Ishikawa (cell line): ENCODE data around the gene CD302.

Source experiments
- EGR1 ChIP-seq: IDR thresholded peaks from 2 replicates; pipeline ENCODE4 v1.6.1; 2012
- EP300 ChIP-seq: IDR thresholded peaks from 2 replicates; pipeline ENCODE4 v1.6.1; 2012; ENCODE audit warnings: borderline replicate concordance
- FOXM1 ChIP-seq: IDR thresholded peaks from 2 replicates; pipeline ENCODE4 v1.6.1; 2012; ENCODE audit warnings: low read depth, borderline replicate concordance
- MAX ChIP-seq: IDR thresholded peaks from 2 replicates; pipeline ENCODE4 v1.6.1; 2012
- NFIC ChIP-seq: IDR thresholded peaks from 2 replicates; pipeline ENCODE4 v1.6.1; 2012
- RAD21 ChIP-seq: IDR thresholded peaks from 2 replicates; pipeline ENCODE4 v1.6.1; 2012; ENCODE audit warnings: low read depth
- REST ChIP-seq: IDR thresholded peaks from 2 replicates; pipeline ENCODE4 v1.6.1; 2012; ENCODE audit warnings: low read depth, mild to moderate bottlenecking
- TAF1 ChIP-seq: IDR thresholded peaks from 2 replicates; pipeline ENCODE4 v1.6.1; 2012; ENCODE audit warnings: low read depth, mild to moderate bottlenecking
- TEAD4 ChIP-seq: IDR thresholded peaks from 2 replicates; pipeline ENCODE4 v1.6.1; 2012
- ZBTB7A ChIP-seq: IDR thresholded peaks from 2 replicates; pipeline ENCODE4 v1.6.1; 2012; ENCODE audit warnings: low read depth
- TF ChIP-seq, protein P1 (sequence below): IDR thresholded peaks from 2 replicates; pipeline ENCODE4 v1.6.1; 2012

DNA sequence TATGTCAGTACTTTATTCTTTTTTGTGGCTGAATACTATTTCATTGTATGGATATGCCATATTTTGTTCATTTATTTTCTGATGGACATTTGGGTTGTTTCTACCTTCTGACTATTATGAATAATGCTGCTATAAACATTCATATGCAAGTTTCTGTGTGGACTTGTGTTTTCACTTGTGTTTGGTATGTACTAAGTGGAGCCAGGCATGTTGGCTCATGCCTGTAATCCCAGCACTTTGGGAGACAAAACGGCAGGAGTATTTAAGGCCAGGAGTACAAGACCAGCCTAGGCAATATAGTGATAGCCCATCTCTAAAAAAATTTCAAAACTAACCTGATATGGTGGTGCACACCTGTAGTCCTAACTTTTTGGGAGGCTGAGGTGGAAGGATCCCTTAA lies 62.4 kb downstream of the CD302 start:
- TF ChIP-seq TAF1 (no peak), EP300 (no peak), EGR1 (no peak), TEAD4 (no peak), NFIC (no peak), ZBTB7A (no peak), FOXM1 (no peak), MAX (no peak), REST (no peak), RAD21 (no peak)
- TF ChIP-seq, protein P1, sequence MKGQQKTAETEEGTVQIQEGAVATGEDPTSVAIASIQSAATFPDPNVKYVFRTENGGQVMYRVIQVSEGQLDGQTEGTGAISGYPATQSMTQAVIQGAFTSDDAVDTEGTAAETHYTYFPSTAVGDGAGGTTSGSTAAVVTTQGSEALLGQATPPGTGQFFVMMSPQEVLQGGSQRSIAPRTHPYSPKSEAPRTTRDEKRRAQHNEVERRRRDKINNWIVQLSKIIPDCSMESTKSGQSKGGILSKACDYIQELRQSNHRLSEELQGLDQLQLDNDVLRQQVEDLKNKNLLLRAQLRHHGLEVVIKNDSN = no peak
